Lower leg skin (tissue), 3 donors: ENCODE data around the gene TMEM156.

ENCODE experiments used
- POLR2A ChIP-seq, 2 donors: fragments of 450-650 bp; IDR thresholded peaks; one replicate each; pipeline ENCODE4 v1.6.1; 2016 to 2017; ENCODE audit warnings: antibody characterized with exemption in 2 of 2, mild to moderate bottlenecking in 1 of 2, moderate library complexity in 1 of 2
- TF ChIP-seq, protein P1 (sequence below), 3 donors: fragments of 450-650 bp; IDR thresholded peaks; one replicate each; pipeline ENCODE4 v1.5.1; 2016; ENCODE audit warnings: antibody characterized with exemption in 3 of 3, mild to moderate bottlenecking in 3 of 3, moderate library complexity in 2 of 3

DNA sequence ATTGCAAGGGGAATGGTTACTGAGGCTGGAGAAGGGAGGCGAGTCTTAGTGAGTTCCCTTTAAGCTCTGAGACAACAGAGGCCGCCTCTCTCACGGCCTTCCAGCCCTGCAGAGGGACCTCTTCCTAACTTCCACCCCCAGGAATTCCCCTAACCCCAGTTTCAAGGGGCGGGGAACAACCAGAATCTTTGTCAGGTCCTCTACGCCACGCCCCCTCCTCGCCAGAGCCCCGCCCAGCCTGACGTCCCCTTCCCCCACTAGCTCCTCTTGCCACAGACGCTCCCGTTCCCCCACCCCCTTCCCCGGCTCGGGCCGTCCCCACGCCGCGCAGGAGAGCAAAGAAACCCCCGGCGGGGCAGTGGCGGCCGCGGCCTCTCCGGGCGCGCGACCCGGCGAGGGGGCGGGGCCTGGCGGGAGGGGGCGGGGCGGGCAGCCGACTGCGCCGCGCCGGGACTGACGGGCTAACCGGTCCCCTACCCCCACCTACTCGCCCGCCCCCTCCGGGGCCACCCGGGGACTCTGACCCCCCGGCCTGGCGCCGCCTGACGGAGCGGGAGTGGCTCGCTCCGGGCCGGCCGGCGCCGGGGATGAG lies 12.3 kb upstream of the TMEM156 start:
- no peak for TF ChIP-seq POLR2A (IDR thresholded peaks at IDR 0.05)
- TF ChIP-seq, protein P1, sequence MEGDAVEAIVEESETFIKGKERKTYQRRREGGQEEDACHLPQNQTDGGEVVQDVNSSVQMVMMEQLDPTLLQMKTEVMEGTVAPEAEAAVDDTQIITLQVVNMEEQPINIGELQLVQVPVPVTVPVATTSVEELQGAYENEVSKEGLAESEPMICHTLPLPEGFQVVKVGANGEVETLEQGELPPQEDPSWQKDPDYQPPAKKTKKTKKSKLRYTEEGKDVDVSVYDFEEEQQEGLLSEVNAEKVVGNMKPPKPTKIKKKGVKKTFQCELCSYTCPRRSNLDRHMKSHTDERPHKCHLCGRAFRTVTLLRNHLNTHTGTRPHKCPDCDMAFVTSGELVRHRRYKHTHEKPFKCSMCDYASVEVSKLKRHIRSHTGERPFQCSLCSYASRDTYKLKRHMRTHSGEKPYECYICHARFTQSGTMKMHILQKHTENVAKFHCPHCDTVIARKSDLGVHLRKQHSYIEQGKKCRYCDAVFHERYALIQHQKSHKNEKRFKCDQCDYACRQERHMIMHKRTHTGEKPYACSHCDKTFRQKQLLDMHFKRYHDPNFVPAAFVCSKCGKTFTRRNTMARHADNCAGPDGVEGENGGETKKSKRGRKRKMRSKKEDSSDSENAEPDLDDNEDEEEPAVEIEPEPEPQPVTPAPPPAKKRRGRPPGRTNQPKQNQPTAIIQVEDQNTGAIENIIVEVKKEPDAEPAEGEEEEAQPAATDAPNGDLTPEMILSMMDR (IDR thresholded peaks at IDR 0.05), result no peak
